Tibial nerve (tissue), 4 donors: ENCODE results near the gene PTGFRN. TPM values are rescaled to one million over a fixed set of nuclear protein-coding genes. Genes with fewer than 3 reads are reported as not detected.
A peak's percentile ranks its signal among the peaks of the same experiment; 100 is the strongest.

Experiments used
- DNase-seq, 2 donors: peaks; one replicate each; pipeline ENCODE4 v3.0.0-alpha.2; 2019; ENCODE audit warnings: low spot score in 2 of 2
- H3K27ac ChIP-seq, 4 donors: fragments of 200-600 bp; sonication (generic) in 3 of 4; one replicate each; pipeline ENCODE4 v1.5.1; 2017 to 2019; ENCODE audit warnings: mild to moderate bottlenecking in 1 of 4
- H3K27me3 ChIP-seq, 2 donors: fragments of 200-600 bp; sonication (generic) in 1 of 2; one replicate each; pipeline versions ENCODE4 v1.5.1 to v1.6.0; 2017 to 2019
- H3K36me3 ChIP-seq, 3 donors: fragments of 200-600 bp; sonication (generic); one replicate each; pipeline ENCODE4 v1.5.1; 2018 to 2019
- H3K4me1 ChIP-seq, 4 donors: fragments of 200-600 bp; sonication (generic) in 3 of 4; one replicate each; pipeline ENCODE4 v1.5.1; 2017 to 2019
- H3K4me3 ChIP-seq, 4 donors: fragments of 200-600 bp; sonication (generic) in 3 of 4; one replicate each; pipeline ENCODE4 v1.5.1; 2017 to 2019; ENCODE audit warnings: mild to moderate bottlenecking in 1 of 4, moderate library complexity in 1 of 4
- H3K9me3 ChIP-seq, 4 donors: fragments of 200-600 bp; sonication (generic) in 3 of 4; one replicate each; pipeline ENCODE4 v1.5.1; 2017 to 2019
- CTCF ChIP-seq, 5 experiments: fragments of 200-600 bp in 3 of 5; fragments of 450-650 bp in 2 of 5; sonication (generic) in 3 of 5; IDR thresholded peaks; one replicate each; pipeline ENCODE4 v1.5.1; 2016 to 2019; ENCODE audit warnings: antibody characterized with exemption in 5 of 5, mild to moderate bottlenecking in 3 of 5, moderate library complexity in 2 of 5
- EP300 ChIP-seq, 2 donors: sonication (generic); formaldehyde crosslinking; IDR thresholded peaks; one replicate each; pipeline ENCODE4 v1.6.1; 2017; ENCODE audit warnings: antibody characterized with exemption in 2 of 2, mild to moderate bottlenecking in 1 of 2
- POLR2A ChIP-seq, 2 donors: fragments of 450-650 bp; IDR thresholded peaks; one replicate each; pipeline ENCODE4 v1.6.1; 2017; ENCODE audit warnings: antibody characterized with exemption in 2 of 2, mild to moderate bottlenecking in 2 of 2, moderate library complexity in 2 of 2
- WGBS, 2 donors: methylation state at CpG; one replicate each; pipeline ENCODE4 v1.1.5; 2018; 5-methylcytosine and 5-hydroxymethylcytosine counted together
- total RNA-seq, 4 donors: library from RNA; depleted of rRNA; stranded (reverse); fragments of >200 nt; gene quantifications; one replicate each; pipeline ENCODE4 v1.1.0, GENCODE V29; 2016

PTGFRN gene
- total RNA-seq, 4 donors from 2014 or later = 10.2 to 19.0 (median 14.7) TPM

DNA sequence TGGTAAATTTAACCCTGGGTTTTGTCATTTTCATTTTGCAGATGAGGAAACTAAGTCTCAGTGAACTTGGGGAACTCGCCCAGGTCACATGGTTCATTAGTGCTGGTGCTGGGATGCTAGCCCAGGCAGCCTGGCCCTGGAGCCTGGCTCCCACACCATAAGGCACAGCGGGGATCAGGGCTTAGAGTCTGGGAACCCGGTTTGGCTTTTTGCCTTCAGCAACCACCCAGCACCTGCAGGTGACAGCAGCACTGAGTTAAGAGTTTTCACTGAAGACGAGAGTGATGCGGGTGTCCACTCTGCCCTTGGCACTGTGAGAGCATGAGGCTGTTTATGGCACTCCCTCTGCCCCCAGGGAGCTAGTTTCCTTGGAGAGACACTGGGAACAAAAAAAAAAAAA lies 73.4 kb downstream of the PTGFRN start:
- TF ChIP-seq EP300 (IDR thresholded peaks at IDR 0.05) (no peak), POLR2A (IDR thresholded peaks at IDR 0.05) (no peak), CTCF (IDR thresholded peaks at IDR 0.05) (no peak)
- H3K36me3 ChIP-seq = no peaks in the 10 kb centered on the region
- peaks cover 0 to 5% (median 0%) of the 10 kb centered on the region in 4 donors for H3K4me1 ChIP-seq
- DNase-seq = no peak
- H3K9me3 ChIP-seq = no peaks in the 10 kb centered on the region
- 59 to 71% methylated on average over 5 of the region's 5 CpGs for WGBS, 2 donors
- H3K27me3 ChIP-seq = no peaks in the 10 kb centered on the region
- peak overlapping the region in 1 of 4 donors; percentile 34 for H3K27ac ChIP-seq
- H3K4me3 ChIP-seq = no peak overlapping the region

DNA sequence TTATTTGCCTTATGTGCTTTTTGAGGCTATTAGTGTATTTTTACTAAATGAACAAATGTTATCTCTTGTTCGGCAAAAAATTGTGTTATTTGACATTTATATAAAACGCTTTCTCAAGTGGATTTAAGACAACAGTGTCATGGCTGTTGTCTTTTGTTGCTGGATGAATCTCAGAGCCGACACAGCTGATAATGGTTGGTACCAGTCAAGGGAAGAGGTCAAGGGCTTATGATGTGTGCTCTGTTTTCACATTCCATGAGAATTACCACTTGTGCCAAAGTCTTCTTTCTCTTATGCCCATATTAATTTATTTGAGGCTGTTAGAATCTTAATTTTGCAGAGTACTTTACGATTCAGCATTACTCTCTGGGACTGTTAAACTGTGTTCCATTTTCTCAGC lies 74.0 kb downstream of the PTGFRN start:
- Histone ChIP-seq H3K27ac (no peak overlapping the region), H3K4me3 (no peak overlapping the region), H3K9me3 (no peaks in the 10 kb centered on the region), H3K27me3 (no peaks in the 10 kb centered on the region), H3K36me3 (no peaks in the 10 kb centered on the region), H3K4me1 (peaks cover 0 to 5% (median under 1%) of the 10 kb centered on the region in 4 donors)
- DNase-seq = no peak
- 28 to 38% methylated on average over 4 of the region's 4 CpGs for WGBS, 2 donors
- no peak for TF ChIP-seq CTCF (IDR thresholded peaks at IDR 0.05)
- TF ChIP-seq POLR2A (IDR thresholded peaks at IDR 0.05) = no peak
- TF ChIP-seq EP300 (IDR thresholded peaks at IDR 0.05) = no peak

- TF ChIP-seq CTCF (IDR thresholded peaks at IDR 0.05) (no peak), POLR2A (IDR thresholded peaks at IDR 0.05) (no peak), EP300 (IDR thresholded peaks at IDR 0.05) (no peak)
- Histone ChIP-seq H3K27ac (no peak overlapping the region), H3K27me3 (no peaks in the 10 kb centered on the region), H3K4me3 (no peak overlapping the region), H3K4me1 (peaks cover 0 to 8% (median 3%) of the 10 kb centered on the region in 4 donors), H3K9me3 (no peaks in the 10 kb centered on the region), H3K36me3 (no peaks in the 10 kb centered on the region)
- no peak for DNase-seq
- 93 to 98% methylated on average over 14 of the region's 14 CpGs for WGBS, 2 donors
Measured at GRCh38 chr1:116984406-116985160, 74.9 kb downstream of the PTGFRN start.

- 77 to 82% methylated on average over 28 to 29 of the region's 29 CpGs for WGBS, 2 donors
- H3K4me1 ChIP-seq = peaks cover 0 to 22% (median 5%) of the 10 kb centered on the region in 4 donors
- no peaks in the 10 kb centered on the region for H3K9me3 ChIP-seq
- no peak for DNase-seq
- H3K4me3 ChIP-seq = no peak overlapping the region
- no peak for TF ChIP-seq EP300 (IDR thresholded peaks at IDR 0.05)
- no peak for TF ChIP-seq POLR2A (IDR thresholded peaks at IDR 0.05)
- TF ChIP-seq CTCF (IDR thresholded peaks at IDR 0.05) = no peak
- H3K27ac ChIP-seq = peak overlapping the region in 1 of 4 donors; percentile 19
- no peaks in the 10 kb centered on the region for H3K27me3 ChIP-seq
- H3K36me3 ChIP-seq = no peaks in the 10 kb centered on the region
Measured at GRCh38 chr1:116986421-116987255, 76.9 kb downstream of the PTGFRN start.

DNA sequence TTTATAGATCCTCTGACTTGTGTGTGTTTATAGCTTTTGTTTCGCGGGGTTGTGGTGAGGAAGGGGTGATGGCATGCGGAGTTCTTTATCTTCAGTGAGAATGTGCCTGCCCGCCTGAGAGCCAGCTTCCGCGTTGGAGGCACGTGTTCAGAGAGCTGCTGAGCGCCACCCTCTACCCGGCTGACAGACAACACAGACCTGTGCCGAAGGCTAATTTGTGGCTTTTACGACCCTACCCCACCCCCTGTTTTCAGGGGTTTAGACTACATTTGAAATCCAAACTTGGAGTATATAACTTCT lies 77.5 kb downstream of the PTGFRN start:
- Histone ChIP-seq H3K36me3 (no peaks in the 10 kb centered on the region), H3K4me3 (no peak overlapping the region), H3K27me3 (no peaks in the 10 kb centered on the region), H3K27ac (peak overlapping the region in 1 of 4 donors; percentile 19), H3K4me1 (peaks cover 0 to 22% (median 5%) of the 10 kb centered on the region in 4 donors), H3K9me3 (no peaks in the 10 kb centered on the region)
- no peak for DNase-seq
- TF ChIP-seq EP300 (IDR thresholded peaks at IDR 0.05) (no peak), POLR2A (IDR thresholded peaks at IDR 0.05) (no peak), CTCF (IDR thresholded peaks at IDR 0.05) (no peak)
- WGBS, 2 donors = 50 to 56% methylated on average over 11 of the region's 11 CpGs
